Astrocyte of the spinal cord (primary cell): ENCODE data around the gene MYO1F.

ENCODE experiments used
- DNase-seq: peaks from one replicate; pipeline ENCODE4 v3.0.0; 2011; ENCODE audit warnings: low read depth, low spot score
- H3K4me3 ChIP-seq: 2 replicates; pipeline ENCODE4 v1.5.1; 2011; ENCODE audit warnings: low read depth, mild to moderate bottlenecking, low read length, moderate library complexity
- CTCF ChIP-seq: IDR thresholded peaks from 2 replicates; pipeline ENCODE4 v1.5.1; 2012; ENCODE audit warnings: low read depth, mild to moderate bottlenecking, low read length, inconsistent platforms
- in situ Hi-C: cut with HindIII; loops from 2 replicates; pipeline ENCODE4 v1.10.0; 2017; ENCODE audit warnings: low sequenced_read_pairs

MYO1F gene

DNA sequence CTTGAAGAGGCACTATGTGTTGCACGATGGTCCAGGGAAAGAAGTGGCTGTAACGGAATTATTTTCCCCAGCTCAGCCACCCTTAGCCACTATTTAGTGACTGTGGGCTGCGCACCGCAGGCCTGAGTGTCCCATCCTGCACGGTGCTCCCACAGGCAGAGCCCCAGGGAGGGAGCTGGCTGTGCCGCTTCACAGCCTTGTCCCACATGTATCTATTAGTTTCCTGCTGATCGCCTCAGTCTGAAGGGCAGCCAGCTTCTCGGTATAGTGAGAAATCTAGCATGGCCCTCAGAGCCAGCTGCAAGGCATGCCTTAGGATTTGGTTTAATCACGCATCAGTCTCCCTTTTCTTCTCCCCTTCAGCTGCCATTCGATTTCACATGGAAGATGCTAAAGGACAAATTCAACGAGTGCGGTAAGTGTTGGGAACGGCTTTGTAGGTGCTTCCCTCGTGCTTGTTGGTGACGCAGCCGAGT is 90.5 kb downstream of the MYO1F start:
- no peak for DNase-seq
- no peak for TF ChIP-seq CTCF
- no peak overlapping the region for H3K4me3 ChIP-seq
- in situ Hi-C loops: no loop called here

- H3K4me3 ChIP-seq: no peak overlapping the region
- DNase-seq: no peak
- TF ChIP-seq CTCF: no peak
- in situ Hi-C loops: no loop called here
These were observed 91.5 kb downstream of the MYO1F start for GRCh38 chr19:8485561-8486371.

DNA sequence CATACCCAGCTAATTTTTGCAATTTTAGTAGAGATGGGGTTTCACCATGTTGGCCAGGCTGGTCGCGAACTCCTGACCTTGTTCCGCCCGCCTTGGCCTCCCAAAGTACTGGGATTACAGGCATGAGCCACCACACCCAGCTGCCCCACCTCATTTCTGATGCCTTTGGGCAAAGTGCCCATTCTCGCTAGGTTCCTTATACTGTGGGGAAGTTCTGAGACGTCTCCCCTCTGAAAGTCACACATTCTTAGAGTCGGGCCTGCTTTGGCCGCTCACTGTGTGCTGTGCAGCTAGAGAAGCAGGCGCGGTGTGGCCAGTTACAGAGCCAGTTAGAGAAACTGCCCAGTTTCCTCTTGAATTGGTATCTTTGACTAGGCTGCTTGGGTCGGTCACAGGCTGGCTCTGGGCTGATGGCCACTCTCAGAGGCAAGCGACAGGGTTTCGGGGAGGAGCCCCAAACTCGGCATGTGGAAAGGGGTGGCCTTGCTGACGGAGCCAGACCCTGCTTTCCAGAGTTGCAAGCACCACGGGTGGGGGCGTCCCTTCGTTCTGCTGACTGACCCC is 92.8 kb downstream of the MYO1F start:
- DNase-seq: no peak
- TF ChIP-seq CTCF: no peak
- no peak overlapping the region for H3K4me3 ChIP-seq
- in situ Hi-C loops: no loop called here

DNA sequence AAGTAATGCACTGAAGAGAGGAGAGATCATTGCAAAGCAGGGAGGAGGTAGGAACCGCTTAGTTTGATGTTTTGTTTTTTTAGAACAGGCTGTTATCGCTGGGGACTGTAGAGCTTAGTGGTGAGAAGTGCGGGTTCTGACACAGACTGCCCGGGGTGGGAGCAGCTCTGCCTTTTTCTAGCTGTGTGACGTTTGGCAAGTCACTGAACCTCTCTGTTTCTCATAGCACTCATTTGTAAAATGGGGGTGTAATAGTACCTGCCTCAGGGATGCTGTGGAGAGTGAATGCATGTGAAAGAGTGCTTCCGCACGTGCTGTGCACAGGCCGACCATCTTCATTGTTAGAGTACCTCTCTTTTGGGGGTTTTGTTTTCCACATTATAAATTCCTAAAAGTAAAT is 94.1 kb downstream of the MYO1F start:
- TF ChIP-seq CTCF: no peak
- no peak for DNase-seq
- H3K4me3 ChIP-seq: no peak overlapping the region
- in situ Hi-C loops: no loop called here

DNA sequence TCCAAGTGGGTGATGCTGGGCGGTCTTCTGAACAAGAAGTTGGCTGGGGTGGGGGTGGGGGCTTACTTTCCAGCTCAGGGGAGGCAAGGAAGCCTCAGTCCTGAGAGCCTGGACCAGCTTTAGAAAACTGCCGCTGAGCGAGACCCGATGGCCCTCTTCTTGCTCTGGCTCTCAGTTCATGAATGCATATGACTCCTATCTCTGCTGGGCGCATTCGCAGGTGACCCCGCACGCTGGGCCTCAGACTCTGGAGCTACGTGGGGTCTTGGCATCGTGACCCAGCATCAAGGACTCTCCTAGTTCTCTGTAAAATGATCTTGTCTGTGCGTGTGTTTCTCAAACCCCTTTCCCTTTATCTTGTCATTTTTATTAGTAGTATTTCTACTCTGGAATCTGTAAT is 94.5 kb downstream of the MYO1F start:
- TF ChIP-seq CTCF: no peak
- in situ Hi-C loops: no loop called here
- no peak overlapping the region for H3K4me3 ChIP-seq
- no peak for DNase-seq

GRCh38 chr19:8481616-8482015 is 95.6 kb downstream of the MYO1F start:
- no peak for TF ChIP-seq CTCF
- no peak for DNase-seq
- in situ Hi-C loops: no loop called here
- H3K4me3 ChIP-seq: no peak overlapping the region
